Cardiac fibroblast (primary cell): ENCODE data around the gene TSPAN17.
"Not testable (repeated sequence)": the region's sequence is repeated elsewhere in the genome, so short reads cannot be mapped to it uniquely, and the experiment has no call there.

Experiments used
- DNase-seq, 2 donors: peaks; one replicate each; pipeline versions ENCODE4 v3.0.0 to v3.0.0-alpha.2; 2010; ENCODE audit warnings: low read depth in 2 of 2
- H3K4me3 ChIP-seq, 2 donors: replicated peaks in 1 of 2; 1 replicate in 1 of 2; 2 replicates in 1 of 2; pipeline ENCODE4 v1.5.1; 2011; ENCODE audit warnings: low read depth in 2 of 2, low read length in 2 of 2, mild to moderate bottlenecking in 2 of 2, moderate library complexity in 1 of 2
- CTCF ChIP-seq: IDR thresholded peaks from one replicate; pipeline ENCODE4 v1.5.1; 2011; ENCODE audit warnings: low read depth, mild to moderate bottlenecking, low read length, inconsistent platforms

The TSPAN17 gene

GRCh38 chr5:176694631-176695030 is 47.3 kb downstream of the TSPAN17 start:
- H3K4me3 ChIP-seq = no peak overlapping the region
- no peak for DNase-seq
- TF ChIP-seq CTCF = no peak

GRCh38 chr5:176695073-176695472 is 47.8 kb downstream of the TSPAN17 start:
- no peak for TF ChIP-seq CTCF
- no peak for DNase-seq
- H3K4me3 ChIP-seq = no peak overlapping the region

- H3K4me3 ChIP-seq = no peak overlapping the region
- TF ChIP-seq CTCF = no peak
- DNase-seq = no peak
Observed at GRCh38 chr5:176697267-176697933, 50.1 kb downstream of the TSPAN17 start.

GRCh38 chr5:176697934-176698538 is 50.8 kb downstream of the TSPAN17 start:
- no peak for DNase-seq
- H3K4me3 ChIP-seq = no peak overlapping the region
- TF ChIP-seq CTCF = no peak

GRCh38 chr5:176699446-176699845 is 52.2 kb downstream of the TSPAN17 start:
- not testable (repeated sequence) for H3K4me3 ChIP-seq, DNase-seq

GRCh38 chr5:176700239-176700847 is 53.1 kb downstream of the TSPAN17 start:
- no peak overlapping the region for H3K4me3 ChIP-seq
- peak in 1 of 2 donors; percentile 16 for DNase-seq
- peak; percentile 46 for TF ChIP-seq CTCF
